Measurements from ENCODE around the gene UCMA.

DNA sequence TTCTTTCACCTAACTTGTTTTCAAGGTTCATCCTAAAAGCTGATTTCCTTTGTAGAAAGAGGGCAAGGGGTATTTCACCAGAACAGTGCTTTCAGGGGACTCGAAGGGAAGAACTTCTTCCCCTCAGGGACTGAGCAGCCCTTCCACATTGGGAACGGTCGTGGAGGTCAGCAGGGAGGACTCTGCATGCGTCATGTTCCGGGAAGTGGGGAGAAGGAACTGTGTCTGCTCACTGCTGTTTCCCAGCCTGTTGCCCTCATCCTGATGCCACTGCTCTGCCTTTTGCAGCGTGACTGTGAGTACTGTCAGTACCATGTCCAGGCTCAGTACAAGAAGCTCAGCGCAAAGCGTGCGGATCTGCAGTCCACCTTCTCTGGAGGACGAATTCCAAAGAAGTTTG, 45.6 kb downstream of the UCMA start:
- TF ChIP-seq, protein P1, sequence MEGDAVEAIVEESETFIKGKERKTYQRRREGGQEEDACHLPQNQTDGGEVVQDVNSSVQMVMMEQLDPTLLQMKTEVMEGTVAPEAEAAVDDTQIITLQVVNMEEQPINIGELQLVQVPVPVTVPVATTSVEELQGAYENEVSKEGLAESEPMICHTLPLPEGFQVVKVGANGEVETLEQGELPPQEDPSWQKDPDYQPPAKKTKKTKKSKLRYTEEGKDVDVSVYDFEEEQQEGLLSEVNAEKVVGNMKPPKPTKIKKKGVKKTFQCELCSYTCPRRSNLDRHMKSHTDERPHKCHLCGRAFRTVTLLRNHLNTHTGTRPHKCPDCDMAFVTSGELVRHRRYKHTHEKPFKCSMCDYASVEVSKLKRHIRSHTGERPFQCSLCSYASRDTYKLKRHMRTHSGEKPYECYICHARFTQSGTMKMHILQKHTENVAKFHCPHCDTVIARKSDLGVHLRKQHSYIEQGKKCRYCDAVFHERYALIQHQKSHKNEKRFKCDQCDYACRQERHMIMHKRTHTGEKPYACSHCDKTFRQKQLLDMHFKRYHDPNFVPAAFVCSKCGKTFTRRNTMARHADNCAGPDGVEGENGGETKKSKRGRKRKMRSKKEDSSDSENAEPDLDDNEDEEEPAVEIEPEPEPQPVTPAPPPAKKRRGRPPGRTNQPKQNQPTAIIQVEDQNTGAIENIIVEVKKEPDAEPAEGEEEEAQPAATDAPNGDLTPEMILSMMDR (IDR thresholded peaks at IDR 0.05) = no peak
- TF ChIP-seq POLR2A (IDR thresholded peaks at IDR 0.05) (no peak), POLR2AphosphoS5 (IDR thresholded peaks at IDR 0.05) (no peak)
